Upper lobe of right lung (tissue), 1 donor: ENCODE results near the gene FOXO4. TPM values are rescaled to one million over a fixed set of nuclear protein-coding genes. Genes with fewer than 3 reads are reported as not detected.

Source experiments
- ATAC-seq: fragments of 200-7000 bp; cut with Tn5 transposase; one replicate; pipeline ENCODE4 v1.9.1; 2020; ENCODE audit warnings: mild to moderate bottlenecking, moderate library complexity
- DNase-seq: peaks from one replicate; pipeline ENCODE4 v3.0.0-alpha.2; 2020
- H3K27ac ChIP-seq: fragments of 200-600 bp; one replicate; pipeline ENCODE4 v1.8.0; 2022
- H3K27me3 ChIP-seq: fragments of 200-600 bp; one replicate; pipeline ENCODE4 v1.8.0; 2022; ENCODE audit warnings: mild to moderate bottlenecking
- H3K36me3 ChIP-seq: fragments of 200-600 bp; one replicate; pipeline ENCODE4 v1.8.0; 2022
- H3K4me1 ChIP-seq: fragments of 200-600 bp; one replicate; pipeline ENCODE4 v1.8.0; 2022
- H3K4me3 ChIP-seq: fragments of 200-600 bp; one replicate; pipeline ENCODE4 v1.8.0; 2022; ENCODE audit warnings: mild to moderate bottlenecking
- H3K9me3 ChIP-seq: fragments of 200-600 bp; one replicate; pipeline ENCODE4 v1.8.0; 2022
- CTCF ChIP-seq: fragments of 200-600 bp; IDR thresholded peaks from one replicate; pipeline ENCODE4 v1.8.0; 2022; ENCODE audit warnings: antibody characterized with exemption
- intact Hi-C: fragments of 100-400 bp; cut with DNase I; formaldehyde crosslinking; loops from one replicate; pipeline ENCODE4 v1.11.0; 2022
- total RNA-seq: library from RNA; stranded (reverse); fragmentation: NEBNext Ultra II Directional; extraction: Animal tissue kit (Norgen Biotek cat#: 25700); gene quantifications from one replicate; pipeline ENCODE4 v1.2.1, GENCODE V29; 2021
- donor health status: DM: no; HTN: yes; CAD: no; lungs with severe emphysema.

FOXO4 gene
- total RNA-seq, 1 donor from 2014 or later: 31.6 TPM

DNA sequence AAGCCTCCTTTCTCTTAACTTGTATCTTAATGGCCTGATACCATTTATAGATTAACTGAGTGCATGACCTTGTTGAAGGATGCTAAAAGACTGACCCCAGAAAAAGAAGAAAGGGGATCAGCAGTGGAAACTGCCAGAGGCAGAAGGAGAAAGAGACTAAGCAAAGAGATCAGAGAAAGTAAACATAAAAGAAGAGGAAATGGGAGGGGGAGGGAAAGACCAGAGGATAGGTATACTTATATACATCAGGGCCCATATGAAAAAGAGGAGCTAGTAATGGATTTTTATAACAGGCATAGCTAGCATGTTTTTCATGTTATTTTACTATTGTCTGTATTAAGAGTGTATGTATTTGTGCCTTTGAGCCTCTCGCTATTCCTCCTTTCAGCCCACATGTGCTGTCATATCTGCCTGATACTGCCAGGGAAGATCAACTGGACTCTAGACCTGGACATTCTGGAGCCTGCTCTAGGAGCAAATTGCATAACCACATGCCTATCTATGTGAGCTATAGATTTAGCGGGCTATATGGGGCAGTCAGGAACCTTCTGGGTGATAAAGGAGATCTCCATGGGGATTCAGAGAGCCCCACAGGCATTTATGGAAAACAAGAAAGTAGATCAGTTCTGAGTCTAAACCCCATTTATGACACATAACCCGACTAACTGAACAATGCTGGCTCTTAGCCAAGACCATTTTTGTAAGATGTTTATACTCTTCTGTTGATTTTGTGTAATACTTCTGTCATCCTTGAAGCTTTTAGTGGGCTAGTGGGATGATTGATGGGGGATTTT is 14.1 kb upstream of the FOXO4 start:
- no peaks in the 10 kb centered on the region for H3K9me3 ChIP-seq
- H3K27me3 ChIP-seq: no peaks in the 10 kb centered on the region
- H3K27ac ChIP-seq: no peak overlapping the region
- intact Hi-C loops: no loop called here
- no peak for TF ChIP-seq CTCF
- no peaks in the 10 kb centered on the region for H3K4me1 ChIP-seq
- H3K4me3 ChIP-seq: no peak overlapping the region
- ATAC-seq: no peak
- H3K36me3 ChIP-seq: no peaks in the 10 kb centered on the region
- DNase-seq: no peak

DNA sequence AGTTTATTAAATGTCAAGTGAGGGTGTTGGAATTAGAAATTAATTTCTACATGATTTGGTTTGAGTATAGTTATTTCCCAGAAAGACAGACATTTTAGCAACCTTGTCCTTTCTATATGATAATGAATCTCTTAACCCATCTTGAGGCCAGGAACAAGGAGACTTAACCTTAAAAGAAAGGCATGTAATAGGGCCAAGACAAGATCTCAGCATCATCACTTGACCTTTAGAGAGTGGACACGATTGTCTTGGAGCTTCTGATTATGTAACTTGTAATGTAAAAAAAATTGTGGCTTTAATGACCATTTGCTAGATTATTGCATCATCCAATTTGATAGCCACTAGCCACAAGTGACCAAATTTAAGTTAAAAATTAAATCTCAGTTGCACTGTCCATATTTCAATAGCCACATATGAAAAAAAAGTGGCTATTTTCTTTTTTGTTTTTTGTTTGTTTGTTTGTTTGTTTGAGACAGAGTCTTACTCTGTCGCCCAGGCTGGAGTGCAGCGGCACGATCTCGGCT is 13.5 kb upstream of the FOXO4 start:
- ATAC-seq (no peak), DNase-seq (no peak)
- no peaks in the 10 kb centered on the region for H3K4me1 ChIP-seq
- intact Hi-C loops: no loop called here
- no peaks in the 10 kb centered on the region for H3K9me3 ChIP-seq
- H3K4me3 ChIP-seq: no peak overlapping the region
- no peak overlapping the region for H3K27ac ChIP-seq
- H3K36me3 ChIP-seq: no peaks in the 10 kb centered on the region
- no peak for TF ChIP-seq CTCF
- H3K27me3 ChIP-seq: no peaks in the 10 kb centered on the region

GRCh38 chrX:71082822-71083221 is 12.8 kb upstream of the FOXO4 start:
- DNase-seq: no peak
- H3K27me3 ChIP-seq: no peaks in the 10 kb centered on the region
- no peak overlapping the region for H3K27ac ChIP-seq
- H3K4me3 ChIP-seq: no peak overlapping the region
- no peaks in the 10 kb centered on the region for H3K9me3 ChIP-seq
- intact Hi-C loops: no loop called here
- TF ChIP-seq CTCF: no peak
- no peaks in the 10 kb centered on the region for H3K4me1 ChIP-seq
- no peak for ATAC-seq
- H3K36me3 ChIP-seq: no peaks in the 10 kb centered on the region

GRCh38 chrX:71085900-71086299 is 9.8 kb upstream of the FOXO4 start:
- no peaks in the 10 kb centered on the region for H3K9me3 ChIP-seq
- no peaks in the 10 kb centered on the region for H3K4me1 ChIP-seq
- DNase-seq: no peak
- no peaks in the 10 kb centered on the region for H3K36me3 ChIP-seq
- H3K4me3 ChIP-seq: no peak overlapping the region
- H3K27me3 ChIP-seq: no peaks in the 10 kb centered on the region
- ATAC-seq: no peak
- intact Hi-C loops: no loop called here
- no peak for TF ChIP-seq CTCF
- no peak overlapping the region for H3K27ac ChIP-seq

GRCh38 chrX:71091263-71091662 is 4.4 kb upstream of the FOXO4 start:
- TF ChIP-seq CTCF: no peak
- DNase-seq (no peak), ATAC-seq (no peak)
- intact Hi-C loops: no loop called here
- no peak overlapping the region for H3K27ac ChIP-seq
- H3K9me3 ChIP-seq: no peaks in the 10 kb centered on the region
- H3K36me3 ChIP-seq: no peaks in the 10 kb centered on the region
- H3K27me3 ChIP-seq: no peaks in the 10 kb centered on the region
- H3K4me1 ChIP-seq: no peaks in the 10 kb centered on the region
- H3K4me3 ChIP-seq: no peak overlapping the region
